IPS-18a (cell line): ENCODE measurements around the gene CD300C.

Experiments used
- H3K27ac ChIP-seq: one replicate; pipeline ENCODE4 v1.5.1; 2013; ENCODE audit warnings: low read length
- H3K27me3 ChIP-seq: one replicate; pipeline ENCODE4 v1.6.1; 2013; ENCODE audit warnings: mild to moderate bottlenecking, low read length; ENCODE audit not compliant: control insufficient read depth, insufficient read depth
- H3K36me3 ChIP-seq: one replicate; pipeline ENCODE4 v1.6.1; 2013; ENCODE audit warnings: low read depth, low read length; ENCODE audit not compliant: control insufficient read depth
- H3K4me1 ChIP-seq: one replicate; pipeline ENCODE4 v1.6.1; 2013; ENCODE audit warnings: low read depth, low read length; ENCODE audit not compliant: control insufficient read depth
- H3K4me3 ChIP-seq: one replicate; pipeline ENCODE4 v1.5.1; 2013; ENCODE audit warnings: low read length
- H3K9ac ChIP-seq: one replicate; pipeline ENCODE4 v1.6.1; 2013; ENCODE audit warnings: mild to moderate bottlenecking, low read length, moderate library complexity
- H3K9me3 ChIP-seq: one replicate; pipeline ENCODE4 v1.6.1; 2013; ENCODE audit warnings: low read depth, low read length; ENCODE audit not compliant: control insufficient read depth

The CD300C gene

DNA sequence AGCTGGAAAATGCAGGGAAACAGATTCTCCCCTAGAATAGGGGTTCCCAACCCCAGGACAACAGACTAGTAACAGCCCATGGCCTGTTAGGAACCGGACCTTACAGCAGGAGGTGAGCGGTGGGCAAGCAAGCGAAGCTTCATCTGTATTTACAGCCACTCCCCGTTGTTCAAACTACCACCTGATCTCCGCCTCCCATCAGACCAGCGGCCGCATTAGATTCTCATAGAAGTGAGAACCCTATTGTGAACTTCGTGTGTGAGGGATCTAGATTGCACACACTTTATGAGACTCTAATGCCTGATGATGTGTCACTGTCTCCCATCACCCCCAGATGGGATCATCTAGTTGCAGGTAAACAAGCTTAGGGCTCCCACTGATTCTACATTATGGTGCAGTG is 18.2 kb downstream of the CD300C start:
- Histone ChIP-seq H3K9me3 (no peaks in the 10 kb centered on the region), H3K27me3 (peaks cover 5% of the 10 kb centered on the region), H3K36me3 (no peaks in the 10 kb centered on the region), H3K27ac (no peak overlapping the region), H3K4me1 (no peaks in the 10 kb centered on the region), H3K4me3 (no peak overlapping the region), H3K9ac (no peak overlapping the region)

DNA sequence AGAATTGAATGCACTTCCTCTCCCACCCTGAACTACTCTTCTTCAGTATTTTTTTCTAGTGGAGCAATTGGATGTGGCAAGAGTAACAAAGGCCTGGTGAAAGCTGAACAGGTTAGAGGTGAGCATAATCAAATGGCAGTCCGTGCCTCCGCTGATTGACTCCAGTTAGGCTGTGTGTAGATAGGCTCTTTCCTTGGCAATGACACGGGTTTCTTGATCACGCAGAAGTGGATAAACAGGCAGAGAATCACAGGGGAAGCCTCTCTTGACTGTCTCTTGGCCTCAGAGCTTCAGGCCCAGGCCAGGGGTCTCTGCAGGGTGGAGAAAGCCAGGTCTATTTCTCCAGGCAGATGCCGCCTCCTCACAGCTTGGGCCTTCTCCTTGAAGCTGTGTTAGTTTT is 18.8 kb downstream of the CD300C start:
- H3K36me3 ChIP-seq, result no peaks in the 10 kb centered on the region
- peaks cover 5% of the 10 kb centered on the region for H3K27me3 ChIP-seq
- no peaks in the 10 kb centered on the region for H3K4me1 ChIP-seq
- no peak overlapping the region for H3K9ac ChIP-seq
- no peak overlapping the region for H3K4me3 ChIP-seq
- no peaks in the 10 kb centered on the region for H3K9me3 ChIP-seq
- no peak overlapping the region for H3K27ac ChIP-seq

DNA sequence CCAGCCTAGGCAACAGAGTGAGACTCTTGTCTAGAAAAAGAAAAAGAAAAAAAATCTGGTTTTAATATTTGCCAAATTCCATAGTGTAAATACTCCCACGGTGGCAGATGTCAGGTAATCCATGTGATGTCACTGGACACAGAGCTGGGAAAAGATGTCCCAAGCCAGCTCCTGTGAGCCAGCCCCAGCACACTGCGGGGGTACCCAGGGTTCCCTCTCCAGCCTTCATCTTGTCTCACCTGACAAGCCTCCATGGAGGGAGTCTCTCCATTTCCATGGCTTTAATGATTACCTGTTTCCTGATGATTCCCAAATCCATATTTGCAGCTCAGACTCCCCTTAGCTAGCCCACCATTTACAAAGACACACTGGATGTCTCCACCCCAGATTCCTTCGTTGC is 19.2 kb downstream of the CD300C start:
- Histone ChIP-seq H3K27ac (no peak overlapping the region), H3K9me3 (no peaks in the 10 kb centered on the region), H3K4me3 (no peak overlapping the region), H3K36me3 (no peaks in the 10 kb centered on the region), H3K9ac (no peak overlapping the region), H3K4me1 (no peaks in the 10 kb centered on the region), H3K27me3 (peaks cover 5% of the 10 kb centered on the region)

DNA sequence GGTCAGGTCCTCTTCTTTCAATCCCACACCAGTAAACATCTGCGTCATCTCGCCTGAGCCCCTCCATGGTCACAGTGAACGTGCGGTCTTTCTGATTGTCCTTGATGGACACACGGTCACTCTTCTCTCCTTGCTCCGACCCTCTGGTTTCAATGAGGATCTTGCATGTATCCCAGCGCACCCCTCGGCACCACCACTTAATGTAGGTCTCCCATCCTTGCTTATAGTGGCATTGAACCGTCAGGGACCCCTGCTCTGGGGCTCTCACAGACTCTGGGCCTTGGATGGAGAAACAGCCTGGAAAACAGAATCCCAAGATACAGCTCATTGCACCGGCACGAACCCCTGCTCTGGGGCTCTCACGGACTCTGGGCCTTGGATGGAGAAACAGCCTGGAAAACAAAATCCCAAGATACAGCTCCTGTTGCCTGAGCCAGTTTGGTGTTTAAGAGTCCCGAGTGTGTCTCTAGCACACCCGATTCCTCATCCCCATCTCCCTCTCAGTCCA is 20.1 kb downstream of the CD300C start:
- no peak overlapping the region for H3K4me3 ChIP-seq
- peaks cover 5% of the 10 kb centered on the region for H3K27me3 ChIP-seq
- H3K9me3 ChIP-seq, result no peaks in the 10 kb centered on the region
- H3K4me1 ChIP-seq, result no peaks in the 10 kb centered on the region
- H3K27ac ChIP-seq, result no peak overlapping the region
- H3K9ac ChIP-seq, result no peak overlapping the region
- H3K36me3 ChIP-seq, result no peaks in the 10 kb centered on the region

DNA sequence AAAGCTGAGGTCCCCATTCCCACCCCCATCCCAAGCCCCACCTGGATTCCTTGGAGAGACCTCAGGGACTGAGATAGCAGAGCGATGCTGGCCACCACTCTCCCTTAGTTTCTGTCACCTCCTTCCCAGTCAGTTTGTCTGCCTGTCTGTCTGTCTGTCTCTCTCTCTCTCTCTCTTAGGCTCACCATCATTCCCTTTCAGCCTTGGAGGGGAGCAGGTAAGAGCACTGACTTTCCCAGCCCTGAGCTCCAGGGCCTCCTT is 20.5 kb downstream of the CD300C start:
- Histone ChIP-seq H3K36me3 (no peaks in the 10 kb centered on the region), H3K4me1 (no peaks in the 10 kb centered on the region), H3K4me3 (no peak overlapping the region), H3K9ac (no peak overlapping the region), H3K9me3 (no peaks in the 10 kb centered on the region), H3K27ac (no peak overlapping the region), H3K27me3 (peaks cover 5% of the 10 kb centered on the region)

DNA sequence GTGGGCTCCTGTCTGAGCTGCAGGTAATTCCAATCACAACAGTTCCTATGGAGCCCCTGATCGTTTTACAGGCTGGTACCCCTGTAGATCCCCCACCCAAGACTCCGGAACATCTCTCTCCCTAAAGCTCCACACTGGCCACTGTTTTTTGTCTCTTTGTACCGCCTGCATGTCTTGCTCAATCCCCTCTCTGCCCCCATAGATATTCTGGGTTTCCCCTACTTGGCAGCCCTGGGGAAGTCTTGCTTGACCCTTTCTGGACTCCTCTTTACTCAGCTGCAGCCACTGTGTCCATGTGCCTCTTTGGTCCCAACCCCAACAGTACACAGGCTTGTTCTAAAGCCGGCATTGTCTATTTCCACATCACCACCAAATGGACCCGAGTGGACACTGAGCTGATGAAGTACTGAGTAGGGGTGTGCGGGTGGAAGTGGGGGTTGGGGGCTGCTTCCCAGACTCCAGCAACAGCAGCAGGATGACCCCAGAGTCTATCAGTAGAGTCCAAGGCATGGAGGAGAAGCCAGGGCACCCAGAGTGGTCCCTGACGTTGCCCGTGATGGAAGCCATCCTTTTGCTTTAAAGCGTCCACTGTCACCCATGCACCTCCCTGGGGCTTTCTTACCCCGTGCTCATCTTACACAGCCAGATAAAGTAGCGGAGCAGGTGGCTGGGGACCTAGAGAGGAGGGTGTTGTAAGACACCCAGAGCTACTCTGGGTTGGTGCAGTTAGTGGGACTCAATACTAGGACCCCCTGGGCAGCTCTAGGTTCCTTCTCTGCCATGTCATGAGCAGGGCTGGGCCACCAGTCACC is 21.1 kb downstream of the CD300C start:
- no peaks in the 10 kb centered on the region for H3K36me3 ChIP-seq
- no peak overlapping the region for H3K27ac ChIP-seq
- H3K4me3 ChIP-seq, result no peak overlapping the region
- no peaks in the 10 kb centered on the region for H3K4me1 ChIP-seq
- H3K9ac ChIP-seq, result no peak overlapping the region
- H3K27me3 ChIP-seq, result peaks cover 5% of the 10 kb centered on the region
- H3K9me3 ChIP-seq, result no peaks in the 10 kb centered on the region

DNA sequence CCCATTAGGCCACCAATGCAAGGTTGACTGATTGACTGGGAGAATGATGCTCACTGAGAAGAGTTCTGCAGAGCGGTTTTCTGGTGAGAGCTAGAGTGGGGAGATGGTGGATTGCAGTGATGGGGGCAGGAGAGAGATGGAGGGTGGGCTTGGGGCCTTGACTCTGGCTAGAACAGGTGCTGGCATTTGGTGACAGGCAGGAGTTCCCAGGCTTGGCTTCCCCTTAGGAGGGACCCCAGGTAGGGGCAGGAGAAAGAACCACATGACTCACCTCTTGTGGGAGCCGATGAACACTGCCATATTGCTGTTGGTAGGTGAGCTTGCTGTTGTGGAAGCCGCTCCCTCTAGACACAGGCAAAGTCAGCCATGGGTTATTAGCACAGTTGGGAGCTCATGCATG is 22.6 kb downstream of the CD300C start:
- no peaks in the 10 kb centered on the region for H3K4me1 ChIP-seq
- no peaks in the 10 kb centered on the region for H3K9me3 ChIP-seq
- peaks cover 5% of the 10 kb centered on the region for H3K27me3 ChIP-seq
- no peak overlapping the region for H3K4me3 ChIP-seq
- H3K27ac ChIP-seq, result no peak overlapping the region
- no peak overlapping the region for H3K9ac ChIP-seq
- no peaks in the 10 kb centered on the region for H3K36me3 ChIP-seq

DNA sequence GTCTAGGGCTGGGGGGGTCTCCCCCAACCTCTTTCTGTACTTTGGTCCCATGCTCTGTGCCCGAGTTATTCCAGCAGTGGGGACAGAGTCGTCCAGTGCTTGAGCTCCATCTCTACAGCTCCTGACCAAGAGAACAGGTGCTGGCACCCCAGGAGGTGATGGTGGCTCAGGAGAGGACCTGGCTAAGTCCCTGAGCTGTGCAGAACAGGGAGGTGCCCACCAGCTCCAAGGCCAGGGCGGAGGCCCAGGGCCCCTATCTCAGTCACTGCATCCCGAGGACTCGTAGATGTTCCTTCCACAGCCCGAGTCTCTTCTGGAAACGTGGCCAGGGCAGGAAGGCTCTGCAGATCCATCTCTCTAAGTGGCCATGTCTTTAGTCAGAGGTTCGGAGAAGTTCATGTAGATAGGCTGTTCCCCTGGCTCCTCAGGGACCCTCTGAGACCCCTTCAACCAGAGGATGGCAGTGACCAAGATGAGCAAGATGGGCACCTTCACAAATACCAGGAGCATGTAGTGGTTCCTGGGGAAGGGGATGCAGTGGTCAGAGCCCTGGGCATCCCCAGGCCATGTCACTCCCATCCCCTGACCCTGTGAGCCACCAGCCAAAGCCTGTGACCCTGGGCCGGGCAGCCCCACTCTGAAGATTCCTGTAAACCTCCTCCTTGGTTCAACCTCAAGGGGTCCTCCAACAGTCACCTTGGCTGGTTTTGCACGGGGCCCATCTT is 23.4 kb downstream of the CD300C start:
- no peaks in the 10 kb centered on the region for H3K4me1 ChIP-seq
- H3K4me3 ChIP-seq, result no peak overlapping the region
- no peaks in the 10 kb centered on the region for H3K36me3 ChIP-seq
- H3K27me3 ChIP-seq, result peaks cover 3% of the 10 kb centered on the region
- H3K27ac ChIP-seq, result no peak overlapping the region
- H3K9ac ChIP-seq, result no peak overlapping the region
- H3K9me3 ChIP-seq, result no peaks in the 10 kb centered on the region

DNA sequence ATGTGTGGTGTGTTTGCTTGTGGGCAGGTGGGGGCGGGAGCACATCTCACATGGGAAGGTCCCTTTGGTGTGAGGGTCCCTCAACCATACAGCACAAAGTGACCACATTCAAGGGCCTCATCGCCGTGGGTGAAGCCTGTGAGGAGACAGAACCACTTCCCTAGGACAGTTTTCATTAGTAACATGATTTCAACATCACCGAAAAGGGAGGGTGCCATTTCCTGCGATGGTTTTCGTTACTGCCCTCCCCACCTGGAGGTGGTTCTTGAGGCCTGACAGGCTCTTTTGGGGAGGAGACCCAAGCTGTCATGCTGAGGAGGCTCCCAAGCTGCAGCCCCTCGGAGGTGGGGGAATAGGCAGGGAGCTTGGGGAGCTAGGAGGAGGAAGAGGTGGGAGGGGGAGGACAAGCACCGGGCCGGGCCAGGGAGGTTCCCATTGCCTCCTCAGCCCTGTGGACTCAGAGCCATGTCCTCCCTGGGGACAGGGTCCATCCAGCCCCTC is 24.2 kb downstream of the CD300C start:
- Histone ChIP-seq H3K4me1 (no peaks in the 10 kb centered on the region), H3K9ac (no peak overlapping the region), H3K4me3 (no peak overlapping the region), H3K36me3 (no peaks in the 10 kb centered on the region), H3K27me3 (no peaks in the 10 kb centered on the region), H3K9me3 (no peaks in the 10 kb centered on the region), H3K27ac (no peak overlapping the region)

DNA sequence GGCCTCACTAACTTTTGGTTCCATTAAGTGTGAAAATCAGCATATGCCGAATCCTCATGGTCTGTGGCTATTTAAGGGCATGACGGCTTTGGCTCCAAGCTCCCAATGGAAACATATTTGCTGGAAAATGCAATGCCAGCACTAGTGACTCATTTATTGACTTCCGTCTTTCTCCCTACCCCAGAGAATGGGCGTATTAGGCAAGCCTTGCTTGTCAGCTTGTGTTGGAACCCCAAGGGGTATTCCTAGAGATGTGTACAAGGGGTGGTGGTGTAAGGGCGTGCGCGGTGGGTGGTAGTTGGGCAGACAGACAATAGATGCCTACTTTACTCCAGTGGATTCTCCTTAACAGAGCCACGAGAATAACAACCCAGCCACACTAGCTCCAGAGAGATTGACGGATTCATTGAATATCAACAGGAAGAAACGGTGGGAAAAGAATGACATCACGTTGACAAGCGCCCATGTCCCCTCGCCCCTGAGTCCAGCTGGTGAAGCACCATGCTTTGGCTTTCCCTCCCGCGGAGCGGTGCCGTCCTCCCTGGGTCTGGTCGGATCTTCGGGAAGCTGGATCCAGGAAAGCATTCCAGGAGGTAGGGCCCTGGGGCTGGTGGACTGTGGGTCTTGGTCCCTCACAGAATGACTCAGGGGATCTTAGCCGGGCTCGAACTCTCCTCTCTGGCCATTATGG is 25.0 kb downstream of the CD300C start:
- no peak overlapping the region for H3K27ac ChIP-seq
- H3K9me3 ChIP-seq, result no peaks in the 10 kb centered on the region
- H3K4me1 ChIP-seq, result no peaks in the 10 kb centered on the region

DNA sequence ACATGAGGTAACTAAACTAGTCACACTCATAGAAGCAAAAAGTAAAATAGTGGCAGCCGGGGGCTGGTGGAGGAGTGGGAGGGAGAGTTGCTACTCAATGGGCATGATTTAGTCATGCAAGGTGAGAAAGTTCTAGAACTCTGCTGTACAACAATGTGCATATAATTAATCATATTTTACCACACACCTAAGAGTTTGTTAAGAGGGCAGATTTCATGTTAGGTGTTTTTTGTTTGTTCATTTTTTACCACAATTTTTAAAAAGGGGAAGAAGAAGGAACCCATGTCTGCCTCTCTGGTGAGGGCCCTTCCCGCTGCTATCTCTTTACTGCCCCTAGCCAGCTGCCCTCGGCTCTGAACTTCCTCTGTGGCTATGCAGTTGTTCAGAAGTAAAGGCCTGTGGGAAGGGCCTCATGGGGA is 25.9 kb downstream of the CD300C start:
- H3K4me1 ChIP-seq, result no peaks in the 10 kb centered on the region
- H3K27ac ChIP-seq, result no peak overlapping the region
- H3K36me3 ChIP-seq, result no peaks in the 10 kb centered on the region
- no peak overlapping the region for H3K4me3 ChIP-seq
- H3K27me3 ChIP-seq, result no peaks in the 10 kb centered on the region
- no peak overlapping the region for H3K9ac ChIP-seq
- peaks cover under 1% of the 10 kb centered on the region for H3K9me3 ChIP-seq

More for the DNA sequence above, 25.0 kb downstream of the CD300C start:
- Histone ChIP-seq H3K9ac (no peak overlapping the region), H3K4me3 (no peak overlapping the region), H3K36me3 (no peaks in the 10 kb centered on the region), H3K27me3 (no peaks in the 10 kb centered on the region)
